Right renal cortex interstitium (tissue), 3 donors: ENCODE data around the gene NEURL1B. TPM values are rescaled to one million over a fixed set of nuclear protein-coding genes. Genes with fewer than 3 reads are reported as not detected.

Experiments used
- polyA plus RNA-seq, 3 donors: library from polyadenylated mRNA; unstranded; fragments of 120-200 nt; gene quantifications; one replicate each; pipeline ENCODE4 v1.2.1, GENCODE V29; 2013; ENCODE audit not compliant: insufficient read length in 3 of 3

NEURL1B gene
- polyA plus RNA-seq, 3 donors = 12.4 to 16.3 (median 14.4) TPM

Other genes starting within 250 kb of the NEURL1B start
- gene SH3PXD2B, start 186.7 kb upstream of the NEURL1B start, polyA plus RNA-seq = 10 to 100 TPM; 31.5 to 33.6 (median 32.0) TPM
- 100 to 1,000 TPM in 1 of 3 donors, 10 to 100 TPM in 2; 65.5 to 130 (median 88.2) TPM for gene DUSP1, start 129.9 kb downstream of the NEURL1B start, polyA plus RNA-seq
- 100 to 1,000 TPM; 117 to 124 (median 118) TPM for gene ERGIC1, start 193.0 kb downstream of the NEURL1B start, polyA plus RNA-seq